SJSA1 (cell line): ENCODE data around the gene TP53I13. TPM values are rescaled to one million over a fixed set of nuclear protein-coding genes. Genes with fewer than 3 reads are reported as not detected.

ENCODE experiments used
- DNase-seq, 2 experiments: peaks; one replicate each; pipeline ENCODE4 v3.0.0-alpha.2; 2015 to 2020; ENCODE audit warnings: low spot score in 2 of 2, low read depth in 1 of 2
- H3K27ac ChIP-seq: fragments of 250-450 bp; sonication (Bioruptor Pico); 2 replicates; pipeline ENCODE4 v1.5.1; 2020; ENCODE audit warnings: mild to moderate bottlenecking, moderate library complexity
- H3K27me3 ChIP-seq: fragments of 250-450 bp; sonication (Bioruptor Pico); replicated peaks from 2 replicates; pipeline ENCODE4 v1.5.1; 2020; ENCODE audit warnings: mild to moderate bottlenecking, moderate library complexity
- H3K36me3 ChIP-seq: fragments of 250-450 bp; sonication (Bioruptor Pico); 2 replicates; pipeline ENCODE4 v1.5.1; 2020; ENCODE audit warnings: mild to moderate bottlenecking
- H3K4me1 ChIP-seq: fragments of 250-450 bp; sonication (Bioruptor Pico); replicated peaks from 2 replicates; pipeline ENCODE4 v1.6.1; 2021; ENCODE audit warnings: mild to moderate bottlenecking
- H3K4me3 ChIP-seq: fragments of 250-450 bp; sonication (Bioruptor Pico); 2 replicates; pipeline ENCODE4 v1.5.1; 2020; ENCODE audit warnings: mild to moderate bottlenecking
- H3K9me3 ChIP-seq: fragments of 250-450 bp; sonication (Bioruptor Pico); replicated peaks from 2 replicates; pipeline ENCODE4 v1.5.1; 2020; ENCODE audit warnings: mild to moderate bottlenecking
- total RNA-seq: library from RNA; depleted of rRNA; stranded (reverse); fragments of >200 nt; shearing (Covaris generic); gene quantifications from 2 replicates; pipeline ENCODE4 v1.2.3, GENCODE V29; 2014

TP53I13 gene
- total RNA-seq, 1 experiment from 2014 or later, result 66.7 TPM

DNA sequence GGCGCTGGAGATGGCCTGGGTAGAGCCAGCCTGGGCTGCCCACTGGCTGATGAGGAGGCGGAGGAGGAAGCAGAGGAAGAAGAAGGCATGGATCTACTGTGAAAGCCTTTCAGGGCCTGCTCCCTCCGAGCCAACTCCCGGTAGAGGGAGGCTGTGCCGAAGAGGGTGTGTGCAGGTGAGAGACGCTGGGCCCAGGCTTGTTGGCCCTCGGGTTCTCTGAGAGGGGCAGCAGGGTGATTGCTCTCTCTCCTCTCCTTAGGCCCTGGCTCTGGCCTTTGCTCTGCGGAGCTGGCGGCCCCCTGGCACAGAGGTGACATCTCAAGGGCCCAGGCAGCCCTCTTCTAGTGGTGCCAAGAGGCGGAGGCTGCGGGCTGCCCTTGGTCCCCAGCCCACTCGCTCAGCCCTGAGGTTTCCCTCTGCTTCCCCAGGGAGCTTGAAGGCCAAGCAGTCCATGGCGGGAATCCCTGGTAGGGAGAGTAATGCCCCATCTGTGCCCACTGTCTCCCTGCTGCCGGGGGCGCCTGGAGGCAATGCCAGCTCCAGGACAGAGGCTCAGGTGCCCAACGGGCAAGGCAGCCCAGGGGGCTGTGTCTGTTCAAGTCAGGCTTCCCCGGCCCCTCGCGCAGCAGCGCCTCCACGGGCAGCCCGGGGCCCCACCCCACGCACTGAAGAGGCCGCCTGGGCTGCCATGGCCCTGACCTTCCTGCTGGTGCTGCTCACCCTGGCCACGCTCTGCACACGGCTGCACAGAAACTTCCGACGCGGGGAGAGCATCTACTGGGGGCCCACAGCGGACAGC, 3.6 kb downstream of the TP53I13 start:
- no peaks in the 10 kb centered on the region for H3K9me3 ChIP-seq
- H3K27me3 ChIP-seq, result no peaks in the 10 kb centered on the region
- H3K4me3 ChIP-seq, result no peak overlapping the region
- peaks cover 60% of the 10 kb centered on the region for H3K36me3 ChIP-seq
- DNase-seq, result no peak
- peaks cover 20% of the 10 kb centered on the region for H3K4me1 ChIP-seq
- H3K27ac ChIP-seq, result no peak overlapping the region

DNA sequence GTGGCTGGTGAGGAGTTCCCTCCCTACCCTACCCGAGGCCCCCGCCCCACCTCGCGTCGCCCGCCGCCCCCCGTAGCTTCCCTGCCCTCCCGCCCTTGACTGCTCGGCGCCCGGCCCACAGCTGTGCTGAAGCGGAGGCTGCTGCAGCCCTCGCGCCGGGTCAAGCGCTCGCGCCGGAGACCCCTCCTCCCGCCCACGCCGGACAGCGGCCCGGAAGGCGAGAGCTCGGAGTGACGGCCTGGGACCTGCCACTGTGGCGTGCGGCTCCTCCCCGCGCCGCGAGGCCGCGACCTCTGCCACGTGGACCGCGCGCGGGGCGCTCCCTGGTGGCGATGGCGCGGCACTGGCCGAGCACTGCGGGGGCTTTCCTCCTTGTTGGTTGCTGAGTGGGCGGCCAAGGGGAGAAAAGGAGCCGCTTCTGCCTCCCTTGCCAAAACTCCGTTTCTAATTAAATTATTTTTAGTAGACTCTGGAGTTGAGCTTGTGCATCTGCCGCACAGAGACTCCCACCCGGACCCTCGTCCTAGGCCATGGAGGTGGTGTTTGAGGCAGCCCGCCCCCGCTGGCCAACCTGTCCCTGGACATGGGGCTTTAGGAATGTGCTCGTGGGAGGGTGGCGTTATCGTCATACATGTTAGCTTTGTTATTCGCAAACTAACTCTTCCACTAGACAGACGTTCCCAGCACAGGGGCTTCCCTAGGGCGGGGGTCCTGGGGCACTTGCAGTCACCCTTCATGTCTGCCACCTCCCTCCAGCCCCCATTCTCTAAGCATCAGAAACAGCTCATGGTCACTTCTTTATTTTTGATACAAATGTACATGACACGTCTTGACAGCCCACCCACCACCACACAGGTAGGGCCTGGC, 4.4 kb downstream of the TP53I13 start:
- peaks cover 69% of the 10 kb centered on the region for H3K36me3 ChIP-seq
- H3K9me3 ChIP-seq, result no peaks in the 10 kb centered on the region
- no peak overlapping the region for H3K27ac ChIP-seq
- no peaks in the 10 kb centered on the region for H3K27me3 ChIP-seq
- no peak overlapping the region for H3K4me3 ChIP-seq
- H3K4me1 ChIP-seq, result peaks cover 12% of the 10 kb centered on the region
- DNase-seq, result peak in 1 of 2 experiments; percentile 39

DNA sequence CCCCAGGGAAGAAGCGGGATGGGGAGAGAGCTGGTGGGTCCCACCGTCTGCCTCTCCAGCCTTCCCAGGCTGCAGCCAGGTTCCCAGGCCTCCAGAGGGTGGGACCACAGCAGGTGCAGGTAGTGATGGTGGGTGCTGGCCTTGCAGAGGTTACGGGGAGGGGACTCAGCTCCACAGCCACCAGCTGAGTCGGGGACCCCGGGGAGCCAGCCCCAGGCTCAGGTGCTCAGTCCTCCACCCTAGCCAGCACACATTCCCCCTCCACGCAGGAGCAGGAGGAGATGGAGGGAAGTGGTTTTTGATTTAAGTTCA, 5.0 kb downstream of the TP53I13 start:
- Histone ChIP-seq H3K9me3 (no peaks in the 10 kb centered on the region), H3K4me3 (no peak overlapping the region), H3K4me1 (peaks cover 9% of the 10 kb centered on the region), H3K27me3 (no peaks in the 10 kb centered on the region), H3K36me3 (peaks cover 74% of the 10 kb centered on the region), H3K27ac (no peak overlapping the region)
- DNase-seq, result no peak

DNA sequence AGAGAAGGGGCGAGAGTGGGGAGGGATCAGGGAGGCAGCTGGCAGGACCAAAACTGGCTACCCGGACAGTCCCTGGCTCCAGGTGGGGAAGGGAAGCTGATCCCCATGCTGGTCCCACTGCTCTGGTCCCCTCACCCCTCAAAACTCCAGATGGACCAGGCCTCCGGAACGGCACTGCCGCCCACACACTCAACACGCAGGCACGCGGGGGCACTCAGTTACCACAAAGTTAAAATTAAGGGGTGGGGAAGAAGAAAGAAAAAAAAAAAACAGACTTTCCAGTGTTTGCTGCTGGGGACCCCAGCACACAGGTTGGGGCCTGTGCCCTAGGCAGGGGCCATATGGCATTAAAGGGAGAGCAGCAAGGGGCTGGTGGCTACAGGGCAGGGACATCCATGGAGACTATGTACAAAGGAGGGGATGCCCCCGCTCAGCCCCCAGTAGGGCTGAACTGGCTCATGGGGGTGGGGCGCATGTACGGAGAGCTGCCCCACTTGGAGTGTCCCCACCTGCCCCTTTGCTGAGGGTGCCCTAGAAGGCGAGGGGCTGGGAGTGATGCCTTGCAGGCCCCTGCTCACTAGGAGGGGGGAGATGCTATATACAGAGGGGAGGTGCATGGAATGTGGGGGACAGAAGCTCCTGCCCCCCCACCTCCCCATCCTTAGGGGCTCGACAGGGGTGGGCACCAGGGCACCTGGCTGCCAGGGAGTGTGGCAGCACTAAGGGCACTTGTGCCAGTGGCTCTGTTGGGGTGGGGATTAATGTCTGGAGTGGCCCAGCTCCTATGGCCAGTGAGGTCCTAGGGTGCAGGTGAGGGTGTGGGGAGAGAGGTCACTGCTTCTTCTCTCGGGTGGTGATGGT, 5.6 kb downstream of the TP53I13 start:
- DNase-seq, result no peak
- no peaks in the 10 kb centered on the region for H3K27me3 ChIP-seq
- H3K4me3 ChIP-seq, result no peak overlapping the region
- peaks cover 5% of the 10 kb centered on the region for H3K4me1 ChIP-seq
- peaks cover 69% of the 10 kb centered on the region for H3K36me3 ChIP-seq
- no peaks in the 10 kb centered on the region for H3K9me3 ChIP-seq
- no peak overlapping the region for H3K27ac ChIP-seq

DNA sequence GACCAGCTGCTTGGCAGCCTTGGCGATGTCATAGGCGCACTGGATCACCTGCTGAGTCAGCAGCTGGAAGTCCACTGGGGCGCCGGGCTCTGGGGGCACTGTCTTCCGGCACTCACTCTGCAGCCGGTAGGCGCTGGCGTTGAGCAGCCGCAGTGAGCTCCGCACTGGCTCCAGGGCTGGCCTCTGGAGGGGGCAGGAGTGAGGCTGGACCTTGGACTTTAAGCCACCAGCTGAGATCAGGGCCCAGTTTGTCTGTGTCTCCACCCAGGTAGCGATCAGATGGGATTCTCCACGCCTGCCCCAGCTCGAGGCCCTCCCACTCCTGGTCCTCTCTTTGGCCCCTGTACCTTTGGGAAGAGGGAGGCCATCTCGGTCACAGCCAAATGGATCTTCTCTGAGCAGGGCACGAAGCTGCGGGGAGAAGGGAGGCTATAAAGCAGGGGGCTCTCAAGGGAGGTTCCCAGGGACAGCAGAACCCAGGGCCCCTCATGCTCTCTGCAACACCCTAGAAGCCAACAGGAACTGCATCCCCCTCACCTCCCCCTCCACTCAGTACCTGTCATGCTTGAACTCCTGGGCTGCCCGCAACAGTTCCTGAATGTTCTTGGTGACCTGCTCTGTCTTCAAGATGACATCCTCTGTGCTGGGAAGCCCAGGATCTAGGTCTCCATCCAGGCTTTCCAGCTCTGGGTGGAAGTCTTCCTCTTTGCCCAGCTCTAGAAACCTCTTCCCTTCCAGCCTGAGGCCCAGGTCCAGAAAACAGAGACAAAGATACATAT, 6.4 kb downstream of the TP53I13 start:
- no peaks in the 10 kb centered on the region for H3K9me3 ChIP-seq
- H3K27me3 ChIP-seq, result no peaks in the 10 kb centered on the region
- DNase-seq, result peak in 1 of 2 experiments; percentile 38
- H3K4me3 ChIP-seq, result no peak overlapping the region
- H3K27ac ChIP-seq, result no peak overlapping the region
- no peaks in the 10 kb centered on the region; the same call in 1 of the 2 replicates for H3K4me1 ChIP-seq
- H3K36me3 ChIP-seq, result peaks cover 68% of the 10 kb centered on the region

DNA sequence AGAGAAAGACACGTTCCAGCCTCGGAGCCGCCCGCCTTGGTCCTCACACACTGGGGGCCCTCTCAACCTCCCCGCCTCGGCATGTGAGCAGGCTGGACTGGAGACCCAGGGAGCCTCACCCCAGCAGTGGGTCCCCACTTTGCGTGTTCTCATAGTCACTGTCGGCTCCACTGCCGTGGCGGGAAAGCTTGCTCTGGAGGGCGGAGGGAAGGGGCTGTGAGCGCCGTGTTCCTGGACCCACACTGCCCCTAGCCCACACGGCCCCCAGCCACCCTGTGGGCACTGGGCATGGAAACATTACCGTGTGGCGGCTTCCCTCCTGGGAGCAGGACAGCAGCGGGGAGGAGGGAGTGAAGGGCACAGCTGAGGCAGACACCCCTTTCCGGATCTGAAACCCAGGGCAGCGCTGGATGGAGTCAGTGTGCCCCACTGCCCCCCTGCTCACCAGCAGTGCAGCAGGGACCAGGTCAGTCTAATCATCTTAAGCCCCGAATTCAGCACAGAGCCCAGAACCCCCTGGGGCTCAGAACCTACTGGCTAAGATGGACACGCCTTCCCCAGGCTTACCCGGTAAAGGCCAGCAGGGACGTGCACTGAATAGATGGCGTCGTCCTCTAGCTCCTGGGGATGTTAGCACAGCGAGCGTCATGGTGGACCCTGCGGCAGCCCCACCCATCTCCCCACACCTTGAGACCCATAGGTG, 7.2 kb downstream of the TP53I13 start:
- no peak overlapping the region for H3K27ac ChIP-seq
- H3K4me1 ChIP-seq, result peaks cover 3% of the 10 kb centered on the region; the same call in 1 of the 2 replicates
- no peaks in the 10 kb centered on the region; the same call in 1 of the 2 replicates for H3K9me3 ChIP-seq
- peaks cover 73% of the 10 kb centered on the region for H3K36me3 ChIP-seq
- no peak overlapping the region for H3K4me3 ChIP-seq
- no peaks in the 10 kb centered on the region for H3K27me3 ChIP-seq
- DNase-seq, result peak in 1 of 2 experiments; percentile 33

DNA sequence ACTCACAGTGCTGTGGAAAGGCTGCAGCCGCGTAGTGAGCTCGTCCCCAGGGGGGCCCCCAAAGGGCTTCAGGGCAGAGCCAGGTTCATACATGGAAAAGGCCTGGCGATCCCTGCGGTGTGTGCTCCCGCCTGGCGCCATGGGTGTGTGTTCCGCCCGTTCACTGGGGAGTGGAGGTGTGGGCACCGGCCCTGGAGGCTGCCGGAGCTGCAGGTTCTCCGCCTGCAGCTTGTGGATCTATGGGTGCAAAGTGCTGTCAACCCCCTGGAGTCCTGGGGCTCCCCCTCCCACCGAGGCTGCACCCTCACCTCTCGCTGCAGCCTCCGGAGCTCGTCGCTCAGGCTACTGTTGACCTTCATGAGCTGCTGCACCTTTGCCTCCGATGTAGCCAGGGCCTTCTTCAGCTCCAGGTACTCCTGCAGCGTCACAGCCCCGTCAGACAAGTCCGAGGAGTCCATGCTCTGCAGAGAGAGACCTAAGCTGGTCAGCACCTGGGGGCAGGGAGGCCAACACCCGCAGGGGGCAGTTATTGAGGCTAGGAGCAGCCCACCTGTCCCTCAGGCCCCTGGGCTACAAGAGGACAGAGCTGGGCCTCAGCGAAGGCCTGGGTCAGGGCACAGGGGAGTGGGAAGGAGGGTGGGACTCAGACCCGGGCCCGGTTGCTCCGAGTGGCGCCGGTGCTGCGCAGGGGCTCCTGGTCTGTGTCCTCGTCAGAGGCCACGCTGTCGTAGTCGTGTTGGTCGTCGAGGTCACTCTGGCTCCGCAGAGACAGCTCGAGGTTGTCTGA, 7.9 kb downstream of the TP53I13 start:
- H3K4me1 ChIP-seq, result peaks cover 3% of the 10 kb centered on the region; the same call in 1 of the 2 replicates
- DNase-seq, result peak in 1 of 2 experiments; percentile 37
- no peak overlapping the region for H3K4me3 ChIP-seq
- peaks cover 76% of the 10 kb centered on the region for H3K36me3 ChIP-seq
- no peaks in the 10 kb centered on the region for H3K27me3 ChIP-seq
- H3K9me3 ChIP-seq, result no peaks in the 10 kb centered on the region; the same call in 1 of the 2 replicates
- H3K27ac ChIP-seq, result no peak overlapping the region

DNA sequence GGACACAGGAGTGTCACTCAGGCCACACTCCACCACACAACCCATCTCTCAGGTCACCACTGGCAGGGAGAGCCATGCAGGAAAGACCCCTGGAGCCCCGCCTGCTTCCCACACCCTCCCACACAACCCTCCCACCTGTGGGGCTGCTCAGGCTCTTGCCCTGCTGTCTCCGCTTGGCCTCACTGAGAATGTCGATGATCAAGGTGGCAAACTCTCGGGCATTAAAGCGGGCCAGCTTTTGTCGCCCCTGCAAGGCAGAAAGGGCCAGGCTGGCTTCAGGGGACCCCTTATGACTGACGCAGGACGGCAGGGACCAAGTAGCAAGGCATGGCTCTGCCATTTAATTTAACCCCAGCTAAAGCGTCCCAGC, 8.5 kb downstream of the TP53I13 start:
- H3K4me3 ChIP-seq, result no peak overlapping the region
- H3K36me3 ChIP-seq, result peaks cover 75% of the 10 kb centered on the region
- no peaks in the 10 kb centered on the region; the same call in 1 of the 2 replicates for H3K9me3 ChIP-seq
- no peaks in the 10 kb centered on the region for H3K27me3 ChIP-seq
- H3K4me1 ChIP-seq, result peaks cover 3% of the 10 kb centered on the region; the same call in 1 of the 2 replicates
- H3K27ac ChIP-seq, result no peak overlapping the region
- peak in 1 of 2 experiments; percentile 35 for DNase-seq

DNA sequence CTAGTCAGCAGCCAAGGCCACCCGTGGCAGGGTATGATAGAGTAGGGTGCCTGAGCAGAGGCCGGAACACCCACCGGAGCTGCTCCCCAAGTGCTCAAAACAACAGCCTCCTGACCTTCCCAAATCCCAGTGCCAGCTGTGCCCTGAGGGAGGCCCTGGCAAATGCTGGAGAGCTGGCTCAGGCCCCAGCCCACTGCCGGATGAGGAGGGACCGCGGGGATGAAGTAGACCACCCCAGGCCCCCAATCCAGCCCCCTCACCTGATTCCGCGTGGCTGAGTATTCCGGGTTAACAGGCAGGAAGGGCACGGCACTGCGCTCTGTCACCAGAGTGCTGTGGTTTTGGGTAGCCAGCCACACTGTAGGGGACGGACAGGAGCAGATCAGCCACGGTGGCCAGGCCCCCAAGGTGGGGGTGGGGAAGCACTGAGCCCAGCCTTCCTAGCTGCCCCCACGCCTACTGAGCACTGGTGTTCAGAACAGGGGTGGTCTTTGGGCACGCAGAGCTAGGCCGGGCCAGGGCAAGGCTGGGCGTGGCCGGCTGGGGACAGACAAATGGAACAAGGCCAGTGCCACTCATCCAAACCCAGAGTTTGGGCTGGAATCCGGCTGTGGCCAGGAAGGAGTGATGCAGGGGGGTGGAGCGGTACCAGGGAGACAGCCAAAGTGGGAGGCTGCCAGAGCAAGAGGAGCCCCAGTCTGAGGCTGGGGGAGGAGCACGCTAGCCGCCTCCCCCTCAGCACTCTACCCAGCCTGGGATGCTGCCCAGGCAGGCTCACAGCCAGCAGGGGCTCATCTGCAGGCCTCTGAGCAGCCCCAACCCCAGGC, 9.1 kb downstream of the TP53I13 start:
- no peak overlapping the region for H3K4me3 ChIP-seq
- no peaks in the 10 kb centered on the region for H3K27me3 ChIP-seq
- H3K4me1 ChIP-seq, result peaks cover 3% of the 10 kb centered on the region; the same call in 1 of the 2 replicates
- no peak overlapping the region for H3K27ac ChIP-seq
- no peaks in the 10 kb centered on the region; the same call in 1 of the 2 replicates for H3K9me3 ChIP-seq
- DNase-seq, result peak in 1 of 2 experiments; percentile 37
- H3K36me3 ChIP-seq, result peaks cover 76% of the 10 kb centered on the region

DNA sequence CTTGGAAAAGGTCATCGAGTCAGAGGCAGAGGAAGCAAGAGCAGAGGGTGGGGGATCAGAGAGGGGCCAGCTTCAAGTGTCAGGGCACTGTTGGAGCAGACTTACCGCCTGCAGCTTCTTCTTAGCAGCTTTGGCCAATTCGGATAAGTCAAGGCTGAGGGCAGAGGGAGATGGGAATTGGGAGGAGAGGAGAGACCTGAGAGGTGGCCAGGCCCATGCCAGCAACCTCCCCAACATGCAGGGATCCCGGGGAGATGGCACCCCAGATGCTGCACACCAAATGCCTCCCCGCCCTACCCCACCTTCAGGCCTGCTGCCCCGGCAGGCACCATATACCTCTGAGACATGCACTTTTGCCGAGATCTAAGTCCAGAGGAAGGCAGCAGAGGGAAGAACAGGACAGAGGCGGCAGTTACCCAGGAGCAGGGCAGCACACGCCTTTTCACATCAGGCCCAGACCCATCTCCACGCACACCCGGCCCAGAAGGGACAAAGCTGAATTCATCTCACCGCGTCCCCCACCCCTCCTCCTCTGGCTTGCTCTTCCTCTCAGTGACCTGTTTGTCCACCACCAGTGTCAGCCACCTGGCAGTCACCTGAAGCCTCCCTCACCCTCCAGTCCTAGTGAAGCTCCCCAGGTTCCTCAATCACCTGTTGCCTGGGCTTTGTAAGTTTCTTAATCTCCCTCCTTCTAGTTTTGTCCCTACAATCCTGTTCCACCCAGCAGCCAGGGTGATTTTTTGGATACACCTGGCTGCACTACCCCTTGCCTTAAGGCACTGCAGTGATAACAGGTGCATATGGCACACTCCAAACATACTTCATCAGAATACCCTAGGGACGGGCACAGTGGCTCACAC, 10.4 kb downstream of the TP53I13 start:
- H3K4me1 ChIP-seq, result peaks cover 3% of the 10 kb centered on the region; the same call in 1 of the 2 replicates
- no peak overlapping the region for H3K27ac ChIP-seq
- H3K27me3 ChIP-seq, result no peaks in the 10 kb centered on the region
- no peak overlapping the region for H3K4me3 ChIP-seq
- H3K36me3 ChIP-seq, result peaks cover 68% of the 10 kb centered on the region
- no peak for DNase-seq
- H3K9me3 ChIP-seq, result no peaks in the 10 kb centered on the region; the same call in 1 of the 2 replicates
